RWPE2 (cell line): Measurements from ENCODE around the gene NSL1.

Experiments used
- ATAC-seq: fragments of 200-7000 bp; cut with Tn5 transposase; 3 replicates; pipeline ENCODE4 v1.9.1; 2021; ENCODE audit warnings: low read depth
- DNase-seq: peaks from one replicate; pipeline ENCODE4 v3.0.0-alpha.2; 2020; ENCODE audit warnings: low spot score
- H3K27ac ChIP-seq: fragments of 450-650 bp; 2 replicates; pipeline ENCODE4 v1.5.1; 2017; ENCODE audit warnings: mild to moderate bottlenecking; ENCODE audit not compliant: poor library complexity, severe bottlenecking
- H3K27me3 ChIP-seq: fragments of 250-450 bp; sonication (Bioruptor Pico); 2 replicates; pipeline ENCODE4 v1.5.1; 2021; ENCODE audit warnings: mild to moderate bottlenecking, moderate library complexity; ENCODE audit not compliant: insufficient read depth, poor library complexity, severe bottlenecking
- H3K36me3 ChIP-seq: fragments of 250-450 bp; sonication (Bioruptor Pico); 2 replicates; pipeline ENCODE4 v1.5.1; 2020; ENCODE audit warnings: low read depth, mild to moderate bottlenecking, moderate library complexity
- H3K4me1 ChIP-seq: fragments of 250-450 bp; sonication (Bioruptor Pico); 2 replicates; pipeline ENCODE4 v1.5.1; 2021; ENCODE audit warnings: mild to moderate bottlenecking, moderate library complexity; ENCODE audit not compliant: insufficient read depth, poor library complexity, severe bottlenecking
- H3K4me3 ChIP-seq: fragments of 250-450 bp; sonication (Bioruptor Pico); 2 replicates; pipeline ENCODE4 v1.5.1; 2021; ENCODE audit warnings: mild to moderate bottlenecking, moderate library complexity; ENCODE audit not compliant: severe bottlenecking
- H3K9me3 ChIP-seq: fragments of 250-450 bp; sonication (Bioruptor Pico); 2 replicates; pipeline ENCODE4 v1.5.1; 2021; ENCODE audit warnings: mild to moderate bottlenecking, moderate library complexity; ENCODE audit not compliant: severe bottlenecking
- TF ChIP-seq, protein P1 (sequence below): fragments of 450-650 bp; IDR thresholded peaks from one replicate; pipeline ENCODE4 v1.5.1; 2017; ENCODE audit warnings: mild to moderate bottlenecking, moderate library complexity; ENCODE audit not compliant: poor library complexity, severe bottlenecking

NSL1 gene

DNA sequence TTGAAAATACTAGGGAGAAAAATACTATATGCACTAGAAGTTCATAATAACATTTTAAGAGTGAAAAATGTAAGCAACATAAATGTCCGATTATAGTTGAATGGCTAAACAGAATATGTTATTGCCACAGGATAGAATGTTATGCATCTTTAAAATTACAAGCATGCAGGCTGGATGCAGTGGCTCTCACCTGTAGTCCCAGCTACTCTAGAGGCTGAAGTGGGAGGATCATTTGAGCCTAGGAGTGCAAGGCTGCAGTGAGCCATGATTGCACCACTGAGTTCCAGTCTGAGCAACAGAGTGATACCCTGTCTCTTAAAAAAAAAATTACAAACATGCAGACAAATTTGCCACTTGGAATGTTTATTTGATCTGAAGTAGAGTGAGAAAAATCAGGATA lies 88.9 kb downstream of the NSL1 start:
- DNase-seq (no peak), ATAC-seq (no peak)
- no peak overlapping the region for H3K4me3 ChIP-seq
- no peaks in the 10 kb centered on the region for H3K4me1 ChIP-seq
- no peaks in the 10 kb centered on the region for H3K9me3 ChIP-seq
- TF ChIP-seq, protein P1, sequence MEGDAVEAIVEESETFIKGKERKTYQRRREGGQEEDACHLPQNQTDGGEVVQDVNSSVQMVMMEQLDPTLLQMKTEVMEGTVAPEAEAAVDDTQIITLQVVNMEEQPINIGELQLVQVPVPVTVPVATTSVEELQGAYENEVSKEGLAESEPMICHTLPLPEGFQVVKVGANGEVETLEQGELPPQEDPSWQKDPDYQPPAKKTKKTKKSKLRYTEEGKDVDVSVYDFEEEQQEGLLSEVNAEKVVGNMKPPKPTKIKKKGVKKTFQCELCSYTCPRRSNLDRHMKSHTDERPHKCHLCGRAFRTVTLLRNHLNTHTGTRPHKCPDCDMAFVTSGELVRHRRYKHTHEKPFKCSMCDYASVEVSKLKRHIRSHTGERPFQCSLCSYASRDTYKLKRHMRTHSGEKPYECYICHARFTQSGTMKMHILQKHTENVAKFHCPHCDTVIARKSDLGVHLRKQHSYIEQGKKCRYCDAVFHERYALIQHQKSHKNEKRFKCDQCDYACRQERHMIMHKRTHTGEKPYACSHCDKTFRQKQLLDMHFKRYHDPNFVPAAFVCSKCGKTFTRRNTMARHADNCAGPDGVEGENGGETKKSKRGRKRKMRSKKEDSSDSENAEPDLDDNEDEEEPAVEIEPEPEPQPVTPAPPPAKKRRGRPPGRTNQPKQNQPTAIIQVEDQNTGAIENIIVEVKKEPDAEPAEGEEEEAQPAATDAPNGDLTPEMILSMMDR = no peak
- H3K27ac ChIP-seq = no peak overlapping the region
- peaks cover 35% of the 10 kb centered on the region for H3K27me3 ChIP-seq
- no peaks in the 10 kb centered on the region for H3K36me3 ChIP-seq

DNA sequence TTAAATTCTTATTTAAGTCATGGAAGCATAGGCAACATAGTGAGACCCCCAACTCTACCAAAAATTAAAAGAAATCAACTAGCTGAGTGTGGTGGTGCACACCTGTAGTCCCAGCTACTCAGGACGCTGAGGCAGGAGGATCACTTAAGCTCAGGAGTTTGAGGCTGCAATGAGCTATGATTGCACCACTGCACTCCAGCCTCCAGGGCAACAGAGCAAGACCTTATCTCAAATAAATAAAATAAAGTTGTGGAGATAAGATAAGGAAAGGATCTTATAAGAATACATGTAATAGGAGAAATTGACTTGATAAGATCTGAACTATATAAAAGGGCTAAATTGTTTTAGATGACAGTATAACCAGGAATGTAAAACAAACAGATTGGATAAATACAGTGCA lies 89.7 kb downstream of the NSL1 start:
- TF ChIP-seq, protein P1 = no peak
- Histone ChIP-seq H3K9me3 (no peaks in the 10 kb centered on the region), H3K36me3 (no peaks in the 10 kb centered on the region), H3K4me1 (no peaks in the 10 kb centered on the region), H3K4me3 (no peak overlapping the region), H3K27ac (no peak overlapping the region), H3K27me3 (peaks cover 38% of the 10 kb centered on the region)
- DNase-seq (no peak), ATAC-seq (no peak)

DNA sequence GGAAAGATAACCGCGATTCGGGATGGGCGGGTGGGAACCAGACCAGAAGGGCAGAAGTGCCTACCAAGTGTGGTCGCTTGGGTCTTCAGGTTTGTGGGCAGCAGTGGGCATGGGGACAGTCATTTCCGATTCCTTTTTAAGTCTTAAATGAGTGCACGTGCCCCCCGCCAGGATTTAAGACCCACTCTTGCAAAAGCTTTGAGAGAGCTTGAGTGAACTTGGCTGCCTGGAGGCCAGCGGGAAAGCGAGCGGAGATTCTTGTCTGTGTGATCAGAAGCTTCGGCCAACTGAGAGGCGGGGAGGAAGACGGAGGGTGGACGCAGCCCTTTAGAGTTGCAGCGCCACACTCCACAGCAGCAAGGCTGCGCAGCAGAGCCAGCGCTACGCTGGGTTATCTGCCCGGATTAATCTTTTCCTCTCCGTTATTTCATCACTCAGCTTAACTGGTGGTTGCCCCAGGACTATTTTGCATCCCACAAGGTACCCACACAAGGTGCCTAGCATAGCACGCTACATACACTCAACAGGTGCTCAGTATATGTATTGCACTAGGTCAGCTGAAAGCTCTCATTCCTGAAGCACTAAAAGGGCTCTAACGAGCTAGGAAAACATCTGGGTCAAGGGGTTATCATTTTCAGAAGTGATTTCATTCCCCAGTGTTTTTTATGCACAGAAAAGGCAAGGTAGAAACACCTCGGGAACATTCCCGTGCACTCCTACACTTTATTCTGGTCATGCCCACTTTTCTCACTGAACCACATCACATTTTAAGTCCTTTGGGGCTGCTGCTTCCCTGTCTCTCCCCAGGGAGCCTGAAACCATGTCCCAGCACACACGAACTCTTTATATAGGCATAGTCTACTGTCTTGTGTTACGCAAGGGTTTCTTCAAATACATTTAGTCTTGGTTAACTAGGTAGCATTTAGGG lies 90.4 kb downstream of the NSL1 start:
- H3K4me1 ChIP-seq = no peaks in the 10 kb centered on the region
- DNase-seq (no peak), ATAC-seq (no peak)
- H3K4me3 ChIP-seq = no peak overlapping the region
- no peaks in the 10 kb centered on the region for H3K36me3 ChIP-seq
- H3K9me3 ChIP-seq = no peaks in the 10 kb centered on the region
- H3K27me3 ChIP-seq = peaks cover 38% of the 10 kb centered on the region
- TF ChIP-seq, protein P1 = no peak
- no peak overlapping the region for H3K27ac ChIP-seq

DNA sequence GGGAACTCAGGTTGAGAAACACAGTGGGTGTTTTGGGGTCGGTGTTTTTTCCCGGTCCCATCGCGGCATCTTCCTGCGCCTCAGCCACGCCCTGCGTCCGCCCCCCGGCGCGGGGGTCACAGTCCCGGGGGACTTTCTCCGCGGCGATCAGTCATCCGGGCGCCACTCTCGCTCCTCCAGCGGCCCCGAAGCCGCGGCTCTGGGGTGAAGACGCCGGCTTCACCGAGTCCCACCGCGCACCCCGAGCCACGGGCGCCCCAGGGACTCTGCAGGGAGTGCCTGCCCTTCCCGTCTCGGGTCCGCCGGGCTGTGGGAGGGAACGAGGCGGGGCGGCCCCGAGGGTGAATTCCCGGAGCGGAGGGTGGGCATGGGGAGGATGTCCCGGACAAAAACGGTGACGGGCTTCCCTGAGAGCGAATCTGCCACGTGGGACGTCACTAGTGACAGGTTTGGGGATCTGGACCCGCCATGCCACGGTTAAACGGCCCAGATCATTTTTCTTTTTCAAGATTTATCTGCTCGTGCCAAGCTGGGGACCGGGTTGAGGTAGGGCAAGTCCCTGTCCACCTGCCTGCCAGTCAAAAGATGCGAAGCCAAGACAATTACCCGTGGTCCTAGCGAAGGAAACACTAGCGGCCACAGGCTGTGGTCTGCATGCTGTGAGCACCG lies 91.2 kb downstream of the NSL1 start:
- H3K27ac ChIP-seq = no peak overlapping the region
- DNase-seq (no peak), ATAC-seq (no peak)
- TF ChIP-seq, protein P1 = no peak
- H3K36me3 ChIP-seq = no peaks in the 10 kb centered on the region
- H3K4me1 ChIP-seq = no peaks in the 10 kb centered on the region
- peaks cover 38% of the 10 kb centered on the region for H3K27me3 ChIP-seq
- peak overlapping the region; percentile 35 for H3K4me3 ChIP-seq
- H3K9me3 ChIP-seq = no peaks in the 10 kb centered on the region
